Measurements from ENCODE around the gene XPA.
A peak's percentile ranks its signal among the peaks of the same experiment; 100 is the strongest.
"Not testable (repeated sequence)": the region's sequence is repeated elsewhere in the genome, so short reads cannot be mapped to it uniquely, and the experiment has no call there.

The XPA gene

GRCh38 chr9:97696803-97697601 is at the start of gene XPA:
XPA (minus strand) TSS chr9:97697340; CDS start chr9:97697292, 48 bp downstream.
- DNase-seq: peak; percentile 99

- DNase-seq: no peak
These were observed 47.9 kb upstream of the XPA start for GRCh38 chr9:97744710-97745708.

- DNase-seq: not testable (repeated sequence)
These were observed 46.9 kb upstream of the XPA start for GRCh38 chr9:97744025-97744424.

- no peak for DNase-seq
These were observed 45.4 kb upstream of the XPA start for GRCh38 chr9:97742545-97742944.

- no peak for DNase-seq
These were observed 44.8 kb upstream of the XPA start for GRCh38 chr9:97741947-97742346.

GRCh38 chr9:97740848-97741821 is 44.0 kb upstream of the XPA start:
- peak; percentile 86 for DNase-seq

GRCh38 chr9:97737429-97737828 is 40.3 kb upstream of the XPA start:
- DNase-seq: peak; percentile 13

GRCh38 chr9:97735070-97735600 is 38.0 kb upstream of the XPA start:
- DNase-seq: no peak

- DNase-seq: no peak
These were observed 29.6 kb upstream of the XPA start for GRCh38 chr9:97726716-97727115.

GRCh38 chr9:97723819-97724218 is 26.7 kb upstream of the XPA start:
- DNase-seq: no peak

- no peak for DNase-seq
These were observed 25.2 kb upstream of the XPA start for GRCh38 chr9:97722331-97722730.

- no peak for DNase-seq
These were observed 24.3 kb upstream of the XPA start for GRCh38 chr9:97721396-97721795.

GRCh38 chr9:97717866-97718265 is 20.7 kb upstream of the XPA start:
- DNase-seq: no peak

GRCh38 chr9:97714435-97714834 is 17.3 kb upstream of the XPA start:
- no peak for DNase-seq

- DNase-seq: no peak
These were observed 14.1 kb upstream of the XPA start for GRCh38 chr9:97711223-97711626.

- peak; percentile 90 for DNase-seq
These were observed 13.4 kb upstream of the XPA start for GRCh38 chr9:97710356-97711222.

GRCh38 chr9:97706246-97706645 is 9.1 kb upstream of the XPA start:
- no peak for DNase-seq

- DNase-seq: no peak
These were observed 8.3 kb upstream of the XPA start for GRCh38 chr9:97705354-97705950.

GRCh38 chr9:97704851-97705250 is 7.7 kb upstream of the XPA start:
- no peak for DNase-seq

GRCh38 chr9:97704345-97704677 is 7.2 kb upstream of the XPA start:
- no peak for DNase-seq
